Ammon's horn (tissue), 1 donor: Measurements from ENCODE around the gene SLC1A1.
A peak's percentile ranks its signal among the peaks of the same experiment; 100 is the strongest.

Experiments used
- DNase-seq: peaks from one replicate; pipeline ENCODE4 v3.0.0-alpha.2; 2016; ENCODE audit warnings: low spot score

The SLC1A1 gene

GRCh38 chr9:4489919-4490704, at the start of gene SLC1A1:
TSS of gene SLC1A1 (plus strand) at chr9:4490468. CDS start at chr9:4490680, 212 bp downstream.
- peak; percentile 65 for DNase-seq

GRCh38 chr9:4442806-4443205, 47.5 kb upstream of the SLC1A1 start:
- no peak for DNase-seq

GRCh38 chr9:4443439-4443838, 46.8 kb upstream of the SLC1A1 start:
- peak; percentile 31 for DNase-seq

GRCh38 chr9:4461437-4461836, 28.8 kb upstream of the SLC1A1 start:
- DNase-seq = no peak

- DNase-seq = no peak
Observed at GRCh38 chr9:4463824-4464223, 26.4 kb upstream of the SLC1A1 start.

GRCh38 chr9:4464911-4465513, 25.3 kb upstream of the SLC1A1 start:
- no peak for DNase-seq

GRCh38 chr9:4465910-4466309, 24.4 kb upstream of the SLC1A1 start:
- no peak for DNase-seq

GRCh38 chr9:4475301-4475700, 15.0 kb upstream of the SLC1A1 start:
- DNase-seq = no peak

GRCh38 chr9:4486176-4486575, 4.1 kb upstream of the SLC1A1 start:
- DNase-seq = no peak

- no peak for DNase-seq
Observed at GRCh38 chr9:4489562-4489918, 728 bp upstream of the SLC1A1 start.

GRCh38 chr9:4490705-4491625, 697 bp downstream of the SLC1A1 start:
- DNase-seq = no peak

- no peak for DNase-seq
Observed at GRCh38 chr9:4491626-4491975, 1.3 kb downstream of the SLC1A1 start.

GRCh38 chr9:4494332-4494731, 4.1 kb downstream of the SLC1A1 start:
- DNase-seq = no peak

GRCh38 chr9:4494806-4495205, 4.5 kb downstream of the SLC1A1 start:
- DNase-seq = no peak

GRCh38 chr9:4495537-4495936, 5.3 kb downstream of the SLC1A1 start:
- no peak for DNase-seq

- no peak for DNase-seq
Observed at GRCh38 chr9:4496497-4496896, 6.2 kb downstream of the SLC1A1 start.

- DNase-seq = no peak
Observed at GRCh38 chr9:4497395-4497794, 7.1 kb downstream of the SLC1A1 start.

- DNase-seq = no peak
Observed at GRCh38 chr9:4497855-4498254, 7.6 kb downstream of the SLC1A1 start.

GRCh38 chr9:4499917-4500316, 9.6 kb downstream of the SLC1A1 start:
- DNase-seq = no peak

- no peak for DNase-seq
Observed at GRCh38 chr9:4501147-4501507, 10.9 kb downstream of the SLC1A1 start.

- DNase-seq = no peak
Observed at GRCh38 chr9:4502444-4502843, 12.2 kb downstream of the SLC1A1 start.

- DNase-seq = no peak
Observed at GRCh38 chr9:4503103-4503502, 12.8 kb downstream of the SLC1A1 start.

- no peak for DNase-seq
Observed at GRCh38 chr9:4504250-4504649, 14.0 kb downstream of the SLC1A1 start.
